GM10248 (cell line): ENCODE results near the gene RIPK4.
"Not testable (repeated sequence)": the region's sequence is repeated elsewhere in the genome, so short reads cannot be mapped to it uniquely, and the experiment has no call there.

Experiments
- CTCF ChIA-PET: fragments of 300-600 bp; sonication (Branson Sonifier 250); formaldehyde crosslinking; extraction: SDS; loops from one replicate; lab custom pipeline; 2021; ENCODE audit warnings: antibody characterized with exemption; lab: Yijun Ruan, JAX
- POLR2A ChIA-PET: fragments of 350-650 bp; sonication (Branson Sonifier 250); formaldehyde crosslinking; extraction: SDS; loops from one replicate; lab custom pipeline; 2020; ENCODE audit warnings: antibody characterized with exemption; lab: Yijun Ruan, JAX
- DNase-seq: peaks from one replicate; pipeline ENCODE4 v3.0.0; 2012; ENCODE audit errors: extremely low spot score
- CTCF ChIP-seq: IDR thresholded peaks from 2 replicates; pipeline ENCODE4 v1.5.1; 2012; ENCODE audit warnings: mild to moderate bottlenecking, low read depth; ENCODE audit errors: extremely low read depth, missing control alignments, control extremely low read depth

The RIPK4 gene

GRCh38 chr21:41720250-41720649, 46.6 kb downstream of the RIPK4 start:
- no peak for TF ChIP-seq CTCF
- ChIA-PET CTCF (interaction anchor here (1.0 kb wide), 1 partner anchor 12 kb away, joined by 3 read pairs; no protein-coding TSS in a partner anchor), POLR2A (no interaction called here)
- DNase-seq = no peak

GRCh38 chr21:41719691-41720090, 47.2 kb downstream of the RIPK4 start:
- TF ChIP-seq CTCF = no peak
- DNase-seq = no peak
- ChIA-PET CTCF (no interaction called here), POLR2A (no interaction called here)

GRCh38 chr21:41717573-41718330, 49.1 kb downstream of the RIPK4 start:
- no peak for DNase-seq
- CTCF ChIA-PET = interaction anchor here (1.0 kb wide), 1 partner anchor 17 kb away, joined by 3 read pairs; no protein-coding TSS in a partner anchor
- POLR2A ChIA-PET = no interaction called here
- no peak for TF ChIP-seq CTCF

- no peak for TF ChIP-seq CTCF
- no peak for DNase-seq
- POLR2A ChIA-PET = no interaction called here
- CTCF ChIA-PET = no interaction called here
Measured at GRCh38 chr21:41716751-41717150, 50.1 kb downstream of the RIPK4 start.

- ChIA-PET CTCF (no interaction called here), POLR2A (no interaction called here)
- DNase-seq = no peak
- no peak for TF ChIP-seq CTCF
Measured at GRCh38 chr21:41715649-41716281, 51.1 kb downstream of the RIPK4 start.

- POLR2A ChIA-PET, DNase-seq, CTCF ChIA-PET: not testable (repeated sequence)
Measured at GRCh38 chr21:41714299-41714865, 52.5 kb downstream of the RIPK4 start.
